Panc1 (cell line): ENCODE measurements around the gene NPC1L1. TPM values are rescaled to one million over a fixed set of nuclear protein-coding genes. Genes with fewer than 3 reads are reported as not detected.

Experiments
- ATAC-seq: fragments of 200-7000 bp; cut with Tn5 transposase; 2 replicates; pipeline ENCODE4 v1.9.1; 2020; ENCODE audit warnings: mild to moderate bottlenecking, moderate library complexity
- BruUV-seq: library from RNA; stranded (reverse); fragments of 400-500 nt; replicated peaks from 2 replicates; lab custom pipeline; 2021; lab: Mats Ljungman, UMichigan
- CTCF ChIA-PET: fragments of 300-600 bp; sonication (Branson Sonifier 250); formaldehyde crosslinking; loops from one replicate; lab custom pipeline; 2022; ENCODE audit warnings: antibody characterized with exemption; lab: Charles Lee
- POLR2A ChIA-PET: fragments of 300-600 bp; sonication (Branson Sonifier 250); formaldehyde crosslinking; loops from one replicate; lab custom pipeline; 2022; ENCODE audit warnings: antibody characterized with exemption; lab: Charles Lee
- DNase-seq: peaks from one replicate; pipeline ENCODE4 v3.0.0-alpha.2; 2010; ENCODE audit warnings: low read depth, low spot score
- H3K27ac ChIP-seq: 2 replicates; pipeline ENCODE4 v1.5.1; 2011; ENCODE audit warnings: mild to moderate bottlenecking, low read length, inconsistent platforms
- H3K27me3 ChIP-seq: fragments of 200-500 bp; sonication (Bioruptor generic); 2 replicates; pipeline ENCODE4 v1.6.0; 2014; ENCODE audit warnings: low read length, inconsistent platforms; ENCODE audit not compliant: control insufficient read depth, insufficient read depth
- H3K36me3 ChIP-seq: fragments of 200-500 bp; sonication (Bioruptor generic); 2 replicates; pipeline ENCODE4 v1.5.1; 2014; ENCODE audit warnings: inconsistent platforms, mild to moderate bottlenecking, low read length, moderate library complexity; ENCODE audit not compliant: control insufficient read depth, insufficient read depth
- H3K4me1 ChIP-seq: 2 replicates; pipeline ENCODE4 v1.5.1; 2011; ENCODE audit warnings: inconsistent platforms, mild to moderate bottlenecking, low read length, moderate library complexity; ENCODE audit not compliant: control insufficient read depth, insufficient read depth
- H3K4me3 ChIP-seq, 2 experiments: 2 replicates each; pipeline ENCODE4 v1.5.1; 2011 to 2012; ENCODE audit warnings: low read depth in 2 of 2, low read length in 2 of 2, mild to moderate bottlenecking in 2 of 2, inconsistent platforms in 1 of 2, moderate library complexity in 1 of 2
- H3K9me3 ChIP-seq: fragments of 200-500 bp; sonication (Bioruptor generic); 2 replicates; pipeline ENCODE4 v1.5.1; 2014; ENCODE audit warnings: low read depth, mild to moderate bottlenecking, inconsistent platforms, low read length, moderate library complexity; ENCODE audit not compliant: control insufficient read depth, insufficient read depth
- POLR2AphosphoS5 ChIP-seq: IDR thresholded peaks from 2 replicates; pipeline ENCODE4 v1.6.1; 2012; ENCODE audit warnings: mild to moderate bottlenecking, low read depth, low read length, moderate library complexity
- SIN3A ChIP-seq: IDR thresholded peaks from 2 replicates; pipeline ENCODE4 v1.6.1; 2012; ENCODE audit warnings: low read depth, mild to moderate bottlenecking, low read length, moderate library complexity, borderline replicate concordance; ENCODE audit not compliant: insufficient read depth
- TCF7L2 ChIP-seq: IDR thresholded peaks from 2 replicates; pipeline ENCODE4 v1.6.1; 2011; ENCODE audit warnings: mild to moderate bottlenecking, low read depth, low read length, inconsistent platforms
- in situ Hi-C: cut with HindIII; loops from 2 replicates; pipeline ENCODE4 v1.10.0; 2016; ENCODE audit warnings: low sequenced_read_pairs, low pct_unique_long_range_greater_than_20kb
- intact Hi-C: fragments of 100-400 bp; cut with micrococcal nuclease; formaldehyde crosslinking; loops from one replicate; pipeline ENCODE4 v1.10.0; 2022; ENCODE audit not compliant: unreplicated experiment
- total RNA-seq: library from RNA; stranded (reverse); gene quantifications from one replicate; pipeline ENCODE4 v1.2.1, GENCODE V29; 2021; ENCODE audit not compliant: unreplicated experiment
- TF ChIP-seq, protein P1 (sequence below): fragments of 450-650 bp; IDR thresholded peaks from 2 replicates; pipeline ENCODE4 v1.5.1; 2017; ENCODE audit warnings: mild to moderate bottlenecking
- TF ChIP-seq, protein P2 (sequence below), 2 experiments: IDR thresholded peaks; 2 replicates each; pipeline ENCODE4 v1.6.1; 2011 to 2012; ENCODE audit warnings: low read depth in 2 of 2, control low read depth in 1 of 2, low read length in 1 of 2, mild to moderate bottlenecking in 1 of 2, moderate library complexity in 1 of 2; ENCODE audit not compliant: insufficient read depth in 1 of 2

NPC1L1 gene
- total RNA-seq, 1 experiment from 2014 or later: not detected

DNA sequence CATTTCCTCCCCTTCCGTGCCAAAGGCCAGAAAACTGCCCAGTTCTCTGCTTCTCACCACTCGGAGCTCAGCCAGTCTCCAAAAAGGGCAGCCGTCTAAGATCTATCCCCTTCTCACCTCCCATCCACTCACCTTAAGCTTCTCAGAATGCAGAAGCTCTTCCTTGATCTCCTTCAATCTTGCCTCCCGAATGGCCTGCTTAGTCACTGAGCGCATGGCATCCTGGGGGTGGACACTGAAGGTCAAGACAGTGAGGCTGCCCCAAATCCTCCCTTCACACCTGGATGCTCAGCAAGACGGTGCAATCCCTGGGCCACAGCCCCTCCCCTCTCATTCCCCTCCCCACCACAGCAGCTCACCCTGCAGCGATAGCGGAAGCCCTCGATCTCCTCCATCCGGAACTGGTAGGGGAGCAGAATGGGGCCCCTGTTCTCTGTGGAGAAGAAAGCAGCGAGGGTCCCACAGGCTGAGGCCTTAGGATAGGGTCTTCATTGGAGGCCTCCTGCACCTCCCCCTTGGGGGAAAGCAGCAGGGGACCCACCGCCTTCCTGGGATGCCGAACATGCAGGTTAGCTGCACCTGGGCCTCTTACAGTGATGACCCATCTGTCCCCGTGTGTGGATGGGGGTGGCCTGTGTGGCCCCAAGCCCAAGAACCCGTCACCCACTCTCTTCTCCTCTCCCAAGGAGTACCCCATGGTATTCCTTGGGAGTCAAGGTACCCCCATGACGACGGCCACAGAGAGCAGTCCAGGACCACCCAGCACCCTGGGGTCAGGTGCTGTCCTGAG lies 27.8 kb upstream of the NPC1L1 start:
- no peak overlapping the region for H3K4me3 ChIP-seq
- H3K4me1 ChIP-seq: peaks cover 9% of the 10 kb centered on the region
- DNase-seq (no peak), ATAC-seq (no peak)
- H3K36me3 ChIP-seq: peaks cover 32% of the 10 kb centered on the region
- no peak overlapping the region for H3K27ac ChIP-seq
- intact Hi-C loops (loop anchor here (10.0 kb wide), 1 partner anchor 324 kb away; no protein-coding TSS in a partner anchor), in situ Hi-C loops (no loop called here)
- no peaks in the 10 kb centered on the region for H3K9me3 ChIP-seq
- CTCF ChIA-PET: no interaction called here
- TF ChIP-seq SIN3A (no peak), POLR2AphosphoS5 (no peak)
- TF ChIP-seq, protein P1, sequence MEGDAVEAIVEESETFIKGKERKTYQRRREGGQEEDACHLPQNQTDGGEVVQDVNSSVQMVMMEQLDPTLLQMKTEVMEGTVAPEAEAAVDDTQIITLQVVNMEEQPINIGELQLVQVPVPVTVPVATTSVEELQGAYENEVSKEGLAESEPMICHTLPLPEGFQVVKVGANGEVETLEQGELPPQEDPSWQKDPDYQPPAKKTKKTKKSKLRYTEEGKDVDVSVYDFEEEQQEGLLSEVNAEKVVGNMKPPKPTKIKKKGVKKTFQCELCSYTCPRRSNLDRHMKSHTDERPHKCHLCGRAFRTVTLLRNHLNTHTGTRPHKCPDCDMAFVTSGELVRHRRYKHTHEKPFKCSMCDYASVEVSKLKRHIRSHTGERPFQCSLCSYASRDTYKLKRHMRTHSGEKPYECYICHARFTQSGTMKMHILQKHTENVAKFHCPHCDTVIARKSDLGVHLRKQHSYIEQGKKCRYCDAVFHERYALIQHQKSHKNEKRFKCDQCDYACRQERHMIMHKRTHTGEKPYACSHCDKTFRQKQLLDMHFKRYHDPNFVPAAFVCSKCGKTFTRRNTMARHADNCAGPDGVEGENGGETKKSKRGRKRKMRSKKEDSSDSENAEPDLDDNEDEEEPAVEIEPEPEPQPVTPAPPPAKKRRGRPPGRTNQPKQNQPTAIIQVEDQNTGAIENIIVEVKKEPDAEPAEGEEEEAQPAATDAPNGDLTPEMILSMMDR: no peak
- no peaks in the 10 kb centered on the region for H3K27me3 ChIP-seq
- BruUV-seq: no TSS peak
- POLR2A ChIA-PET: no interaction called here

DNA sequence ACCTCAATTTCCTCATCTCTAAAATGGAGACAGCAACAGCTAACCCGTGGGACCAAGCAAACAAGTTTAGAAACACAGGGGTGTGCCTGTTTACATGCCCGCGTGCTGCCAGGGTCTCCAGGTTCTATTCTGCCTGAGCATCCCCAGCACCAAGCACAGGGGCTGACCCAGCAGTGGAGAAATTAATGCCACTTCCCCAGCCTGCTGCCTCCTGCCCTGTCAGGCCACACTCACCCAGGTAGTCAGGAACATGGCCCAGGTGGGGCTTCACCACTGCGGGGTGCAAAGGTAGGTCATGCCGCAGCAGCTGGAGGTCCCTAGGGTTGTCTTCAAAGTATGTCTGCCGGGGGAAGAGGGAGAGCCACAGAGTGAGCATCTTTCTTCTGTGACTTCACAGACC lies 26.8 kb upstream of the NPC1L1 start:
- Histone ChIP-seq H3K4me3 (no peak overlapping the region), H3K27me3 (no peaks in the 10 kb centered on the region), H3K9me3 (no peaks in the 10 kb centered on the region), H3K36me3 (peaks cover 29% of the 10 kb centered on the region), H3K27ac (no peak overlapping the region), H3K4me1 (peaks cover 9% of the 10 kb centered on the region)
- intact Hi-C loops: loop anchor here (10.0 kb wide), 1 partner anchor 323 kb away; no protein-coding TSS in a partner anchor
- no peak for TF ChIP-seq SIN3A
- TF ChIP-seq, protein P1: no peak
- TF ChIP-seq, protein P2, sequence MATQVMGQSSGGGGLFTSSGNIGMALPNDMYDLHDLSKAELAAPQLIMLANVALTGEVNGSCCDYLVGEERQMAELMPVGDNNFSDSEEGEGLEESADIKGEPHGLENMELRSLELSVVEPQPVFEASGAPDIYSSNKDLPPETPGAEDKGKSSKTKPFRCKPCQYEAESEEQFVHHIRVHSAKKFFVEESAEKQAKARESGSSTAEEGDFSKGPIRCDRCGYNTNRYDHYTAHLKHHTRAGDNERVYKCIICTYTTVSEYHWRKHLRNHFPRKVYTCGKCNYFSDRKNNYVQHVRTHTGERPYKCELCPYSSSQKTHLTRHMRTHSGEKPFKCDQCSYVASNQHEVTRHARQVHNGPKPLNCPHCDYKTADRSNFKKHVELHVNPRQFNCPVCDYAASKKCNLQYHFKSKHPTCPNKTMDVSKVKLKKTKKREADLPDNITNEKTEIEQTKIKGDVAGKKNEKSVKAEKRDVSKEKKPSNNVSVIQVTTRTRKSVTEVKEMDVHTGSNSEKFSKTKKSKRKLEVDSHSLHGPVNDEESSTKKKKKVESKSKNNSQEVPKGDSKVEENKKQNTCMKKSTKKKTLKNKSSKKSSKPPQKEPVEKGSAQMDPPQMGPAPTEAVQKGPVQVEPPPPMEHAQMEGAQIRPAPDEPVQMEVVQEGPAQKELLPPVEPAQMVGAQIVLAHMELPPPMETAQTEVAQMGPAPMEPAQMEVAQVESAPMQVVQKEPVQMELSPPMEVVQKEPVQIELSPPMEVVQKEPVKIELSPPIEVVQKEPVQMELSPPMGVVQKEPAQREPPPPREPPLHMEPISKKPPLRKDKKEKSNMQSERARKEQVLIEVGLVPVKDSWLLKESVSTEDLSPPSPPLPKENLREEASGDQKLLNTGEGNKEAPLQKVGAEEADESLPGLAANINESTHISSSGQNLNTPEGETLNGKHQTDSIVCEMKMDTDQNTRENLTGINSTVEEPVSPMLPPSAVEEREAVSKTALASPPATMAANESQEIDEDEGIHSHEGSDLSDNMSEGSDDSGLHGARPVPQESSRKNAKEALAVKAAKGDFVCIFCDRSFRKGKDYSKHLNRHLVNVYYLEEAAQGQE (IDR thresholded peaks at IDR 0.05; ENCODE audit: insufficient read depth in 1 of 2, low read depth in 2 of 2, low read length in 1 of 2): no peak
- no peak for TF ChIP-seq TCF7L2
- no peak for TF ChIP-seq POLR2AphosphoS5
- in situ Hi-C loops: no loop called here
- CTCF ChIA-PET: interaction anchor here (0.5 kb wide), 1 partner anchor 181 kb away, joined by 3 read pairs; the partner anchor contains the start of gene ZMIZ2
- POLR2A ChIA-PET: no interaction called here
- DNase-seq (no peak), ATAC-seq (no peak)
- BruUV-seq: no TSS peak
